ENCODE data around the gene GPR142.

Gene GPR142

DNA sequence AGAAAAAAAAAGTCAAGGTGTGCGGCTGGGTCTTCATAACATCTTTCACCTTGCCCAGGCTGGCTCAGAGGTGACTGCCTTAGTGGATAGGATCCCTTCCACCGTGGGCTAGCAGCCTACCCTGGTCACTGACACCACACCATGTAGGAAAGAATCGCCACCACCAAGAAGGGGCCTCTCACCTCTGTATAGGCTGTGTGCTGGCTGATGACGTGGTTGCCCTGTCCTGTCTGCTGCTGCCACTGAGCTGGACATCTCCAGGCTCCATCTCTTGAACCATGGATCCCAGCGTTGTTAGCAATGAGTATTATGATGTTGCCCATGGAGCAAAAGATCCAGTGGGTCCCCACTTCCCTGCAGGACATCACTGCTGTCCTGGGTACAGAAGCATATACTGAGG lies at the start of gene GPR142:
Gene GPR142 (plus strand): TSS at position 301 of the 400 bp plus-strand sequence. CDS start 2,035 bp downstream, outside the sequence.
- no peak for DNase-seq

DNA sequence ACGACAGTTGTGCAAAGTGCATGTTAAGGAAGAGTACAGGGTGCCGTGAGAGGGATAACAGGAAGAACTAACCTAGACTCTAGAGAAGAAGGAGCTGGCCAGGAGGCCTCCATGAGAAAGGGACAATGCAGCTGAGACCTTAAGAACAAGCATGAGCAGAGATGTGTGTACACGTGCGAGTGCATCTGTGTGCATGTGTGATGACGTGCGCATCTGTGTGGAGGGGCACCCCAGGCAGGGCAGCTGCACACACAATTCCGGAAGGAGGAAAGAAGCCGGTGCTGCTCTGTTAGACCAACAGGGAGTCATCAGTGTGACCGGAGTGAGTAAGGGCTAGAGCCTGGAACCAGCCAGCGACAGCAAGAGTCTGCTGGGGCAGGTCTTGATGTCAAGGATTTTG lies 48.9 kb upstream of the GPR142 start:
- no peak for DNase-seq

DNA sequence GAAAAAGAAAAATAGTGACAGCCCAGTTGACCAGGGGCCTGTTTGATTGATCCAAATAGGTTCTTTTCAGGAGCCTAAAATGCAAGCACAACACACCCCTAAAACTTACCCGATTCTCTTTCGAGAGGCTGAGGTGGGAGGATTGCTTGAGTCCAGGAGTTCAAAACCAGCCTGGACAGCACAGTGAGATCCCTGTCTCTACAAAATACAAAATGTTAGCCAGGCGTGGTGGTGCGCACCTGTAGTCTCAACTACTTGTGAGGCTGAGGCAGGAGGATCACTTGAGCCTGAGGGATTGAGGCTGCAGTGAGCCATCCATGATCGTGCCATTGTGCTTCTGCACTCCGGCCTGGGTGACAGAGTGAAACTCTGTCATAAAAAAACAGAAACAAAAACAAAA lies 42.8 kb upstream of the GPR142 start:
- DNase-seq, result no peak

DNA sequence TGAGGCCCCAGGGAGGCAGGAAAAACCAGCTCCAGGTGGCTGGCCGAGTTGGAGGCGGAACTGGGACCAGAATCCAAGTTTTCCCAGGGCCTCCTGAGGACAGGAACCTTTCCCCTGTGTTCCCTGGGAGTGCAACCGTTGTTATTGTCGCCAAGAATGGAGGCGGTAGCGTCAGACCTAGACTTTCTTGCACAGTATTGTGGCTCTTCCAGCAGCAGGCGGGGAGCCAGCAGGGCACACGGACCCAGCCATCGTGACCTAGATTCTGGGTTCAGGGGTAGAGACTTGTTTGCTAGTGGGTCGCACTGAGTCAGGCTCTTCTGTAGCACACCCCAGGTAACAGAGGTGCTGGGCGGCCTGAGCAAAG lies 41.9 kb upstream of the GPR142 start:
- DNase-seq, result no peak

GRCh38 chr17:74325743-74326379 lies 41.4 kb upstream of the GPR142 start, which contains the start of gene KIF19:
Gene KIF19, plus strand, starts transcription at chr17:74326226. Its CDS starts 124 bp downstream, at chr17:74326350.
- DNase-seq, result no peak

- no peak for DNase-seq
These were observed 40.8 kb upstream of the GPR142 start for GRCh38 chr17:74326506-74326905.

- no peak for DNase-seq
These were observed 38.8 kb upstream of the GPR142 start for GRCh38 chr17:74328487-74328886.

GRCh38 chr17:74329378-74329777 lies 37.9 kb upstream of the GPR142 start:
- no peak for DNase-seq

- no peak for DNase-seq
These were observed 36.9 kb upstream of the GPR142 start for GRCh38 chr17:74330446-74330845.

DNA sequence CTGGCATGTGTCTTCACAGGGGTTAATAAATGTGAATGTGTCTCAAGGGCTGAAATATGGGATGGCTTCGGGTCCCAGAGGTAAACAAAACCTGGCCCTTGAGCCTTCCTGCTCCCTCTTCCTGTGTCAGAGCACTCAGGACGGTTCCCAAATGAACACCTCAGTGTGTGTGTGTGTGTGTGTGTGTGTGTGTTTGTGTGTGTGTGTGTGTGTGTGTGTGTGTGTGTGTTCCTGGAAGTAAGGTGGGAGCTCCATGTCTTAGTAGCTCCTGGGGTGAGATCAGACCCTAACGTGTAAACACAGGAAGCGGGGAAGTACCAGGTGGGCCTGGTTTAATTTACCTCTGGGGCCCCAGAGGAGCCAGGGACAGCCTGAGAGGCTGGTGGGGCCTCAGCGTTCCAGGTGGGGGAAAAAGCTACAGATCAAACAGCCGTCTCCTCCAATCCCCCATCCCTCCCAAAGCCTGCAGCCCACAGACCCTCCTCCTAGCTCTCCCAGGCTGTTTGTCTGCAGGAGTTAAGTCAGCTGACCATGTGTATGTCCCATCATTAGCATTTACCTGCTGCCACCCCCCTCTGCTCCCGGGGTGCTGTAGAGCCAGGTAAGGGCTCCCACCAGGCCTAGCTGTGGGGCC lies 35.2 kb upstream of the GPR142 start:
- DNase-seq, result no peak

DNA sequence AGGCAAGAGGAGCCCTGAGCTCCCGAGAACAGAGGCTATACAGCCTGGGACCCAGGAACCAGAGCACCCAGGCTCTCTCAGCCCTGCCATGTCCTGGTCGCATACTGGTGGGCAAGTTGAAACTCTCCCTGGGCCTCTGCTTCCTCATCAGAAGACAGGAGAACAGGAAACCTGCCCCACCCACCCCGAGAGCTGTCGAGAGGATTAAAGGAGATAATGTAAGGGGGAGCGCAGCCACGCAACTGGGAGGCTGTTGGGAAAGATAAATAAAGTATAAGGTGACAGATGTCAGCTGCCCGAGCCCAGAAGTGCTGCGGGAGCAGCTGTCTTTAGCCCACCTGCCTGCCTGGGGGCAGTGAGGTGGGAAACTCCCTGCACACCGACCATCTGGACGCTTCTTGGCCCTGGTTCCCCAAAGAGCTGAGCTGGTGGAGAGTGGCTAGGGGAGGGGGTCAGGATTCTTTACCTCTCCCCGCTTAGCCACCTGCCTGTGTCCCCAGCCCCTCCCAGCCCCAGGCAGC lies 34.5 kb upstream of the GPR142 start:
- DNase-seq, result peak; percentile 86

DNA sequence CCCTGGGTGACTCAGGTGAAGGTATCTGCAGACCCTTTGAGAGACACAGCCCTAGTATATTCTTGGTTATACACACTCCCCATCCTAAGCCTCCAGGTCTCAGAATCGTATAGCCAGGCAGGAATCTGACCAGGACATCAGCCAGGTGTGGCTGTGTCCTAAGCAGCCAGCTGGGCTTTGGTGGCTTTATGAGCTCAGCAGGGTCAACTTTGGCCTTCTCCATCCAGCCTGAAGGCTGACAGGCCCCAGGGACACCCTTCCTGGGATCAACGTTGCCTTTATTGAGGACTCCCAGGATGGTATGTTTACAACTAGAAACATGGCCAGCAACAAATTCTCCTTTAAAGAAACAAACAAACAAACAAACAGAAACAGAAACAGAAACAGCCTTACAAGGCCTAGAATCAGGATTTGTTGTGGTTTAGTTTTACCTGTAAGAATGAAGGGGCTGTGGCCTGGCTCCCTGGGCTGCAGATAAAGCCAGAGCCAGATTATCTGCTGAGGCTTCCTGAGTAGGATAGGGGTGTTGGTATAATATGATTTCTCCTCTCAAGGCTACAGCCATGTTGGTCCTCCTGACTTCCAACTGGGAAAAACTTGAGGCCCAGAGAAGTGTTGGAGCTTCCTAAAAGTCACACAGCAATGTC lies 32.8 kb upstream of the GPR142 start:
- DNase-seq, result no peak

DNA sequence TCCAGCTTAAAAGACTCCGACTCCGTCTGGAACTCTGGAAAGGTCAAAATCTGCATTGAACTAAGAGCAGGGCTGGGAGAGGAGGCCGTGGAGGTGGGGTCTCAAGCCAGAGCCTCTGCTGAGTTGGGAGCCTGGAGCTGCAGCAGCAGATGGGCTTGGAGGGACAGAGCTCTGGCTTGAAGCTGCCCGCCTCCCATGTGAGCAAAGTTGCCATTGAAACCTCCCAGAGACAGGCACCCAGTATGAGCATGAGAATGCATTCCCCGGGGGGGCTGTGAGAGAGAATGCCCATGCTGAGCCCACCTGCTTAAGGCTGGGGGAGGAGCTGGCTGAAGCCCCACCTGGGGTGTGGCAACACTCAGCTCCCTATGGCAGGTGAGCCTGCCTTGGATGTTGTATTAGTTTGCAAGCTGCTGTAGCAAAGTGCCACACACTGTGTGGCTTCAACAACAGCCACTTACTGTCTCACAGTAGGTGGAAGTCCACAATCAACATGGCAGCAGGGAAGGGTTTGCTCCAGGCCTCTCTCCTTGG lies 31.7 kb upstream of the GPR142 start:
- DNase-seq, result no peak

GRCh38 chr17:74336307-74336706 lies 31.0 kb upstream of the GPR142 start:
- DNase-seq, result no peak

DNA sequence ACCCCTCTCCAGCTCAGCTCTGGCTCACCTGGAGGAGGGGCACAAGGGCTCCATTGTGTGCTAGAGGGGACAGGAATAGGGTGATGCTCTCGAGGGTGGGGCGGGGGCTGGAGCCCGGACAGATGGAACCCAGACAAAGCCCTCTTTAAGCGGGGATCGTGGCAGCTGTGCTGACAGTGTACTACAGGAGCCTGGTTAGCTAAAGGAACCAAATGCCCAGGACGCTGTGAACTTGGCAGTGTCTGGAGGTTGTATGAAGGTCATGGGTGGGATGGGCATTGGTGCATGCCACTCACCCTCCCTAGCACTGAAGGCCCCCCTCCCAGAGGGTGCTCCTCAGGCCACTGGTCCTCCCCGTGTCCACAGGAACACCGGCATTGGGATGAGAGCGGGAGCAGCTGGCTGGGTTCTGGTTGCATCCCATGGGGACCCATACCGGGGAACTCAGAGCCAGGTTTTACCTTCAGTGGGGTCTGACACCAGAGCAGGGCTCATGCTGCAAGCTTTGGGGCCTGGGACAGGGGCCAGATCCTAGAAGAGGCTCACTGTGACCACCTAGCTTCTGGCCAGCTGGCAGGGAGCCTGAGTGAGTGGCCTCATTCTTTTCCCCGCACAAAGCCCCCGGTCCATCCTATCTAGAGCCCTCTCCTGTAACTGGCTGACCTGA lies 29.3 kb upstream of the GPR142 start:
- DNase-seq, result peak; percentile 76

- DNase-seq, result peak; percentile 44
These were observed 27.6 kb upstream of the GPR142 start for GRCh38 chr17:74339537-74340195.

DNA sequence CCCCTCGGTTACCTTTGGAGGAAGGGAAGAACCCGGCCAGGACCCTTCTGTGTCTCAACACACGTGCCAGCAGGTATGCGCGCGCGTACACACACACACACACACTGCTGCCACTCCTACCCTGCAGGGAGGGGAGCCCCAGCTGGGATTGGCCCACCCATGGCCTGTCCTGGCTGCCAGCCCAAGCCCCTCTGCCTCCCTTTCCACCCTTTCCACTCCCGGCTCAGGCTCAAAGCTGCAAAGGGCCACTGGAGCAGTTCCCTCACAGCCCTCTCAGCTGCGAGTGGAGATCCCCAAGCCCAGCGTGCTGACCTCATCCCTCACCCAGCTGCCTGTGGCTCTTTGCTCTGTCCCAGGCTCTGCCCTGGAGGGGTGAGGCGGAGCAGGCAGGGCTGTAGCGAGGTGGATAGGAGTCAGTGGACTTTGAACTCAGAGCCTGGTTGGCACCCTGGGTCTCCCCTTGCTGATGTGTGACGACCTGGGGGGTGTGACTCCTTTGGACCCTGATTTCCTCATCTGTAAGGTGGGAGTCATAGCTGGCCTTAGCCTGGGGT lies 26.8 kb upstream of the GPR142 start:
- peak; percentile 70 for DNase-seq

GRCh38 chr17:74342224-74342623 lies 25.1 kb upstream of the GPR142 start:
- peak; percentile 37 for DNase-seq

DNA sequence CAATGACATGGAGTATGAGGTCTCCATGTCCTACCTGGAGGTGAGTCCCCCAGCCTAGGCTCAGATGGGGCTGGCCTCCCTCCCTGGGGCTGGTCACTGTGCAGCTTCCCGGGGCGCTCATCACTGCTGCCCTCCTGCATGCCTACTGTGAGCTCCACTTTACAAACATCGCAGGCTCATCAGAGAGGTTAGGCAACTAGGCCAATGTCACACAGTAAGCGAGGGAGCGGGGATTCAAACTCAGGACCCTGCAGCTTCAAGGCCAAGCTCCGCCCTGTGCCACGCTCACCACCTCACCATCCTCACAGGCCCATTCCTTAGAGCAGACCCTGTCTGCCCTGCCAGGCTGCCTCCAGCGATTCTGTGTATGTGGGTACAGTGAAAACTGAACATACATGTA lies 24.2 kb upstream of the GPR142 start:
- no peak for DNase-seq

GRCh38 chr17:74343526-74344284 lies 23.6 kb upstream of the GPR142 start:
- DNase-seq, result no peak

GRCh38 chr17:74344658-74345057 lies 22.6 kb upstream of the GPR142 start:
- DNase-seq, result no peak

All from NCI-H1694 (cell line).